ENCODE data around the gene CEACAM3.
"Not testable (repeated sequence)": the region's sequence is repeated elsewhere in the genome, so short reads cannot be mapped to it uniquely, and the experiment has no call there.

Gene CEACAM3

GRCh38 chr19:41758846-41759245 is 37.5 kb upstream of the CEACAM3 start:
- Histone ChIP-seq H3K4me3 (no peak overlapping the region), H3K27ac (no peak overlapping the region)
- TF ChIP-seq, protein P1, sequence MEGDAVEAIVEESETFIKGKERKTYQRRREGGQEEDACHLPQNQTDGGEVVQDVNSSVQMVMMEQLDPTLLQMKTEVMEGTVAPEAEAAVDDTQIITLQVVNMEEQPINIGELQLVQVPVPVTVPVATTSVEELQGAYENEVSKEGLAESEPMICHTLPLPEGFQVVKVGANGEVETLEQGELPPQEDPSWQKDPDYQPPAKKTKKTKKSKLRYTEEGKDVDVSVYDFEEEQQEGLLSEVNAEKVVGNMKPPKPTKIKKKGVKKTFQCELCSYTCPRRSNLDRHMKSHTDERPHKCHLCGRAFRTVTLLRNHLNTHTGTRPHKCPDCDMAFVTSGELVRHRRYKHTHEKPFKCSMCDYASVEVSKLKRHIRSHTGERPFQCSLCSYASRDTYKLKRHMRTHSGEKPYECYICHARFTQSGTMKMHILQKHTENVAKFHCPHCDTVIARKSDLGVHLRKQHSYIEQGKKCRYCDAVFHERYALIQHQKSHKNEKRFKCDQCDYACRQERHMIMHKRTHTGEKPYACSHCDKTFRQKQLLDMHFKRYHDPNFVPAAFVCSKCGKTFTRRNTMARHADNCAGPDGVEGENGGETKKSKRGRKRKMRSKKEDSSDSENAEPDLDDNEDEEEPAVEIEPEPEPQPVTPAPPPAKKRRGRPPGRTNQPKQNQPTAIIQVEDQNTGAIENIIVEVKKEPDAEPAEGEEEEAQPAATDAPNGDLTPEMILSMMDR (IDR thresholded peaks at IDR 0.05) = no peak
- no peak for DNase-seq (ENCODE audit: low spot score)

DNA sequence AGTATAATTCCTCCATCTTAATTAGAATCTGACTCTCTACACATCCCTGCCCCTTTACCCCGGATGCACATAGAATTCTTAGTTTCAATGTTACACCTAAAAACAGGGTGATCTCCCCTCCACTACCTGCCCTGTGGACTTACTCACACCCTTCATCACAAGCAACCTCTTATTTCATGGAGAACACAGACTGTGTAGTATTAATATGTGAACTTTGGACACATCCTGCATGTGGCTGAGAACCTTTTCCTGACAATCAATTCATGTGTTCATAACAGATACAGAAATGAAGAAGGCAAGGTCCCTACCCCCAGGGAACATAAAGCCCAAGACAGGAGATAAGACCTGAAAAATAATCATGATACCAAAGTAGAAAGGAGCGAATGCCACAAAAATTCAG is 29.3 kb upstream of the CEACAM3 start:
- no peak for DNase-seq (ENCODE audit: low spot score)
- no peak overlapping the region for H3K4me3 ChIP-seq
- TF ChIP-seq, protein P1 (IDR thresholded peaks at IDR 0.05) = no peak
- H3K27ac ChIP-seq = no peak overlapping the region

- not testable (repeated sequence) for H3K4me3 ChIP-seq; DNase-seq (ENCODE audit: low spot score); H3K27ac ChIP-seq
Observed at GRCh38 chr19:41768105-41768504, 28.3 kb upstream of the CEACAM3 start.

DNA sequence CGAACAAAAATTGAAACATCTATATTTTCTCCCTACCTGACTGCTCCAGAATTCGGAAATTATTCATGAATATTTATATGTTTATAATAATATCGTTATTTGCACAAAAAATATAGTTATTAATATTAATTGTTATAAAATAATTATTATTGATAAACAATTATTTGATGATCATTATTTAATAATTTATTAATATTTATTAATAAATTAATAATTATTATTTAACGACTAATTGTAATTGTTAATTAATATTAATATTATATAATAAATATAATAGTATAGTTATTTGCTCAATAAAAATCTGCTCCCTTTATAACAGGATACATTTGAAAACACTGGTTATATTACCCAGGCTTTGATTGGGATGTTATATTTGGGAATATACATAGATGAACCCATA is 26.8 kb upstream of the CEACAM3 start:
- Histone ChIP-seq H3K4me3 (no peak overlapping the region), H3K27ac (no peak overlapping the region)
- no peak for DNase-seq (ENCODE audit: low spot score)
- TF ChIP-seq, protein P1 (IDR thresholded peaks at IDR 0.05) = no peak

DNA sequence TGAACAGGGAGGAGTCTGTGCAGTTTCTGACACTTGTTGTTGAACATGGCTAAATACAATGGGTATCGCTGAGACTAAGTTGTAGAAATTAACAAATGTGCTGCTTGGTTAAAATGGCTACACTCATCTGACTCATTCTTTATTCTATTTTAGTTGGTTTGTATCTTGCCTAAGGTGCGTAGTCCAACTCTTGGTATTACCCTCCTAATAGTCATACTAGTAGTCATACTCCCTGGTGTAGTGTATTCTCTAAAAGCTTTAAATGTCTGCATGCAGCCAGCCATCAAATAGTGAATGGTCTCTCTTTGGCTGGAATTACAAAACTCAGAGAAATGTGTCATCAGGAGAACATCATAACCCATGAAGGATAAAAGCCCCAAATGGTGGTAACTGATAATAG is 25.0 kb upstream of the CEACAM3 start:
- TF ChIP-seq, protein P1 (IDR thresholded peaks at IDR 0.05) = no peak
- no peak for DNase-seq (ENCODE audit: low spot score)
- no peak overlapping the region for H3K4me3 ChIP-seq
- H3K27ac ChIP-seq = no peak overlapping the region

- TF ChIP-seq, protein P1 (IDR thresholded peaks at IDR 0.05) = no peak
- Histone ChIP-seq H3K27ac (no peak overlapping the region), H3K4me3 (no peak overlapping the region)
- DNase-seq (ENCODE audit: low spot score) = no peak
Observed at GRCh38 chr19:41774515-41774980, 21.8 kb upstream of the CEACAM3 start.

- no peak for DNase-seq (ENCODE audit: low spot score)
- no peak overlapping the region for H3K27ac ChIP-seq
- TF ChIP-seq, protein P1 (IDR thresholded peaks at IDR 0.05) = no peak
- H3K4me3 ChIP-seq = no peak overlapping the region
Observed at GRCh38 chr19:41776700-41777099, 19.7 kb upstream of the CEACAM3 start.

DNA sequence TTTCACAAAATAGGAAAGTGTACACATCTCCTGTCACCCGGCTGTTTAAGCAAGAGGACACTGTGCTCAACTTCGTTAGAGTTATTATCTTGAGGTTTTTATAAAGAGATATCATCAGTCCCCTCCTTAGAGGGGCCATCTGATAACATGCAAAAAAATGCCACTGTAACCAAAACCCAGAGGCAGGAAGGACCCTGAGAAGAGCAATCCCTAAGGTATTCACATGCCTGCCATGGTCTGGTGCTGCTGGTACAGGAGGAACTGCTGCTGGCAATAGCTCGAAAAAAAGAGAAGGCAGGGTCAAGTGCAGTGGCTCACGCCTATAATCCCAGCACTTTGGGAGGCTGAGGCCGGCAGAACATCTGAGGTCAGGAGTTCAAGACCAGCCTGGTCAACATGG is 12.8 kb upstream of the CEACAM3 start:
- no peak for DNase-seq (ENCODE audit: low spot score)
- TF ChIP-seq, protein P1 (IDR thresholded peaks at IDR 0.05) = no peak
- Histone ChIP-seq H3K27ac (no peak overlapping the region), H3K4me3 (no peak overlapping the region)
